BJ (cell line): ENCODE results near the gene PCP2. TPM values are rescaled to one million over a fixed set of nuclear protein-coding genes. Genes with fewer than 3 reads are reported as not detected.

Source experiments
- CTCF ChIA-PET: fragments of 350-600 bp; formaldehyde crosslinking; extraction: SDS; loops from one replicate; lab custom pipeline; 2021; ENCODE audit warnings: antibody characterized with exemption, inconsistent platforms; lab: Yijun Ruan, JAX
- POLR2A ChIA-PET: fragments of 300-600 bp; sonication (Branson Sonifier 250); formaldehyde crosslinking; extraction: SDS; loops from one replicate; lab custom pipeline; 2021; ENCODE audit warnings: antibody characterized with exemption; lab: Charles Lee
- DNase-seq: peaks from one replicate; pipeline ENCODE4 v3.0.0-alpha.2; 2011; ENCODE audit warnings: low read depth
- H3K27me3 ChIP-seq: 2 replicates; pipeline ENCODE4 v1.6.0; 2011; ENCODE audit warnings: low read length; ENCODE audit not compliant: control insufficient read depth, insufficient read depth
- H3K36me3 ChIP-seq: 2 replicates; pipeline ENCODE4 v1.5.1; 2011; ENCODE audit warnings: low read length; ENCODE audit not compliant: control insufficient read depth, insufficient read depth
- H3K4me3 ChIP-seq: 2 replicates; pipeline ENCODE4 v1.5.1; 2011; ENCODE audit warnings: low read depth, mild to moderate bottlenecking, control low read depth, low read length
- polyA plus RNA-seq: library from polyadenylated mRNA; depleted of rRNA; stranded (reverse); fragments of >200 nt; gene quantifications from 2 replicates; pipeline ENCODE4 v1.2.3, GENCODE V29; 2011
- TF ChIP-seq, protein P1 (sequence below): IDR thresholded peaks from 2 replicates; pipeline ENCODE4 v1.5.1; 2011; ENCODE audit warnings: low read depth, mild to moderate bottlenecking, control low read depth, inconsistent platforms, low read length, moderate library complexity; ENCODE audit not compliant: insufficient read depth

The PCP2 gene
- polyA plus RNA-seq, 1 experiment, result not detected

DNA sequence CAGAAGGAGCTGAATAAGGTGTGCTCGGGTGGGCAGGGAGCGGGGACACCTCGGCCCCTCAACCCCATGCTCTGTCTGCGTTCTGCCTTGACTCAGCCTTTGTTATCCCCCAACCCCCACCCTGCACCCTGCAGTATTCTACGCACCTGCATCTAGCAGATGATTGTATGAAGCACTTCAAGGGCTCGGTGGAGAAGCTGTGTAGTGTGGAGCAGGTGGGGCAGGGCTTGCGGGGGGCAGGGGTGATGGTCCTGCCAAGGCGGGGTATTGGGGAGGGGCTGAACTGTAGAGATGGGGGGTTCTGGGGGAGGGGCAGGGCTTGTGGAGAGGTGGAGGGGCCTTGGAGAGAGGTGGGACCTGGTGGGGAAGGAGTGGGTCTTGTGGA, 9.5 kb upstream of the PCP2 start:
- H3K4me3 ChIP-seq, result no peak overlapping the region
- H3K27me3 ChIP-seq, result no peaks in the 10 kb centered on the region
- no peak for DNase-seq
- TF ChIP-seq, protein P1, sequence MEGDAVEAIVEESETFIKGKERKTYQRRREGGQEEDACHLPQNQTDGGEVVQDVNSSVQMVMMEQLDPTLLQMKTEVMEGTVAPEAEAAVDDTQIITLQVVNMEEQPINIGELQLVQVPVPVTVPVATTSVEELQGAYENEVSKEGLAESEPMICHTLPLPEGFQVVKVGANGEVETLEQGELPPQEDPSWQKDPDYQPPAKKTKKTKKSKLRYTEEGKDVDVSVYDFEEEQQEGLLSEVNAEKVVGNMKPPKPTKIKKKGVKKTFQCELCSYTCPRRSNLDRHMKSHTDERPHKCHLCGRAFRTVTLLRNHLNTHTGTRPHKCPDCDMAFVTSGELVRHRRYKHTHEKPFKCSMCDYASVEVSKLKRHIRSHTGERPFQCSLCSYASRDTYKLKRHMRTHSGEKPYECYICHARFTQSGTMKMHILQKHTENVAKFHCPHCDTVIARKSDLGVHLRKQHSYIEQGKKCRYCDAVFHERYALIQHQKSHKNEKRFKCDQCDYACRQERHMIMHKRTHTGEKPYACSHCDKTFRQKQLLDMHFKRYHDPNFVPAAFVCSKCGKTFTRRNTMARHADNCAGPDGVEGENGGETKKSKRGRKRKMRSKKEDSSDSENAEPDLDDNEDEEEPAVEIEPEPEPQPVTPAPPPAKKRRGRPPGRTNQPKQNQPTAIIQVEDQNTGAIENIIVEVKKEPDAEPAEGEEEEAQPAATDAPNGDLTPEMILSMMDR, result no peak
- peaks cover 2% of the 10 kb centered on the region for H3K36me3 ChIP-seq
- ChIA-PET POLR2A (no interaction called here), CTCF (interaction anchor here (1.5 to 2.7 kb wide), 3 partner anchors 9 to 37 kb away, joined by 3 to 11 read pairs (median 4); partner anchors contain the start of genes PCP2 and TRAPPC5)

DNA sequence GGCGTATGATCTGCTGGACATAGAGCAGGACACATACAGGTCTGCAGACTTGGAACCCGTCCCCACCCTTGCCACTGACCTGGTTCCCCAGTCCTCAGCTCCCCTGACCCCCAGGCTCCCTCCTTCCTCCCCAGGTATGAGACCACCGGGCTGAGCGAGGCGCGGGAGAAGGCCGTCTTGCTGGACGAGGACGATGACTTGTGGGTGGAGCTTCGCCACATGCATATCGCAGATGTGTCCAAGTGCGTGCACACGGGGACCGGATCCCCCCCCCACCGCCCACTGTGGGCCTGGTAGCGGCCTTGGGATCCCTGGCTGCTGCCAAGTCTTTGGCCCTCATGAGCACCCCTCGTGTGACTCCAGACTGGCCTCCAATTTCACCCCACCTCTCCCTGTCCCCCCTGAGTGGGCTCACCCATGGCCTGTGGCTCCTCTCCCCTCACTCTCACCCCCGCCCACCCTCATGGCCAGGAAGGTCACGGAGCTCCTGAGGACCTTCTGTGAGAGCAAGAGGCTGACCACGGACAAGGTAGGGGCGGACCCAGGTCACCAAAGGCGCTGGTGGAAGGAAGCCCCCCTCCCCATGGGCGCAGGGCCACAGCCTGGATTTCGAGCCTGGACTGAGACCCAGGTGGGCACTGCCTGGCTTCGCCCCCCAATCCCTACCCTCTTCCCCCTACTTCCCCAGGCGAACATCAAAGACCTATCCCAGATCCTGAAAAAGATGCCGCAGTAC, 8.9 kb upstream of the PCP2 start:
- ChIA-PET POLR2A (no interaction called here), CTCF (interaction anchor here (1.5 to 2.7 kb wide), 4 partner anchors 9 to 38 kb away, joined by 3 to 11 read pairs (median 4); partner anchors contain the start of genes PCP2 and TRAPPC5)
- Histone ChIP-seq H3K4me3 (no peak overlapping the region), H3K27me3 (no peaks in the 10 kb centered on the region), H3K36me3 (peaks cover 2% of the 10 kb centered on the region)
- TF ChIP-seq, protein P1, result no peak
- DNase-seq, result no peak

- H3K4me3 ChIP-seq, result no peak overlapping the region
- no peak for DNase-seq
- ChIA-PET POLR2A (no interaction called here), CTCF (interaction anchor here (0.5 to 2.7 kb wide), 5 partner anchors 8 to 486 kb away, joined by 3 to 11 read pairs (median 4); partner anchors contain the start of genes PCP2 and TRAPPC5)
- H3K36me3 ChIP-seq, result peaks cover 2% of the 10 kb centered on the region
- TF ChIP-seq, protein P1, result no peak
- H3K27me3 ChIP-seq, result no peaks in the 10 kb centered on the region
Measured at GRCh38 chr19:7641290-7642276, 8.1 kb upstream of the PCP2 start.

DNA sequence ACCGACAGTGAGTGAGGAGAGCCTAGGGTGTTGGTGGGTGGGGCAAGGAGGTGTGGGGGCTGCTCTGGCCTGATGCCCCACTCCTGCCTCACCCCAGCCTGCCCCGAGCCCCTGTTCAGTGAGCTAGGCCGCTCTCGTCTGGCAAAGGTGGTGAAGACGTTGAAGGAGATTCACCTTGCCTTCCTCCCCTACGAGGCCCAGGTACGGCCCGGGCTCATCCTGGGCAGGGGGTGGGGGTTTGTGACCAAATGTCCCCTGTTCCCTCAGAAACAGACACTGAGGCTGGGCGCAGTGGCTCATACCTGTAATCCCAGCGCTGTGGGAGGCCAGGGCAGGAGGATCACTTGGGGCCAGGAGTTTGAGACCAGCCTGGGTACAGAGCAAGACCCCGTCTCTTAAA, 7.3 kb upstream of the PCP2 start:
- no peak for DNase-seq
- ChIA-PET CTCF (interaction anchor here (0.5 to 2.7 kb wide), 3 partner anchors 11 to 486 kb away, joined by 3 to 11 read pairs (median 4); no protein-coding TSS in a partner anchor), POLR2A (no interaction called here)
- H3K36me3 ChIP-seq, result peaks cover 2% of the 10 kb centered on the region
- TF ChIP-seq, protein P1, result no peak
- H3K27me3 ChIP-seq, result no peaks in the 10 kb centered on the region
- no peak overlapping the region for H3K4me3 ChIP-seq
